NB4 (cell line): ENCODE results near the gene PVALEF.

ENCODE experiments used
- DNase-seq: peaks from one replicate; pipeline ENCODE4 v3.0.0; 2010; ENCODE audit warnings: low read depth
- H3K4me3 ChIP-seq: one replicate; pipeline ENCODE4 v1.5.1; 2011; ENCODE audit warnings: mild to moderate bottlenecking, low read depth, low read length, moderate library complexity
- MYC ChIP-seq: IDR thresholded peaks from 2 replicates; pipeline ENCODE4 v1.6.1; 2011; ENCODE audit warnings: low read depth, low read length
- POLR2A ChIP-seq: IDR thresholded peaks from 2 replicates; pipeline ENCODE4 v1.6.1; 2011; ENCODE audit warnings: mild to moderate bottlenecking; ENCODE audit not compliant: insufficient read length; ENCODE audit errors: extremely low read depth
- TF ChIP-seq, protein P1 (sequence below): IDR thresholded peaks from 2 replicates; pipeline ENCODE4 v1.6.1; 2011; ENCODE audit warnings: low read depth, low read length
- TF ChIP-seq, protein P2 (sequence below): IDR thresholded peaks from one replicate; pipeline ENCODE4 v1.5.1; 2012; ENCODE audit warnings: low read depth, low read length

PVALEF gene

DNA sequence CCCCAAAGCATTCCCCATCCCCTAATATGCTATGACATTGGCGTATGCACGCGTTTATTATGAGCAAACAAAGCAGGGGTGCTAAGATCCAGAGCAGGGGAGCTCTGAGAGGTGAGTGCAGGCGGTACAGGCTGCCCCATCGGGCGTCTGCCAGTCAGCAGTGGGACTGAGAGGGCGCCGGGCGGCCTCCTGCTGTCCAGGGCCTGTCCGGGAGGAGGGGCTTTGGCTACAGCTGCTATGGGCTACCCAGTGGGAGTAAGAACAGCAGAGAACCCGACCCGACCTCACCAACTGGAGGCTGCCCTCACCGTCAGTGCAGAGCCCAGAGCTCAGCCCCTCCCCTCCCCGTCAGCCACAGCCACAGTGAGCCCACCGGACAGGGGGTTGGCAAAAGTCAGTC, 19.2 kb downstream of the PVALEF start:
- no peak for DNase-seq

DNA sequence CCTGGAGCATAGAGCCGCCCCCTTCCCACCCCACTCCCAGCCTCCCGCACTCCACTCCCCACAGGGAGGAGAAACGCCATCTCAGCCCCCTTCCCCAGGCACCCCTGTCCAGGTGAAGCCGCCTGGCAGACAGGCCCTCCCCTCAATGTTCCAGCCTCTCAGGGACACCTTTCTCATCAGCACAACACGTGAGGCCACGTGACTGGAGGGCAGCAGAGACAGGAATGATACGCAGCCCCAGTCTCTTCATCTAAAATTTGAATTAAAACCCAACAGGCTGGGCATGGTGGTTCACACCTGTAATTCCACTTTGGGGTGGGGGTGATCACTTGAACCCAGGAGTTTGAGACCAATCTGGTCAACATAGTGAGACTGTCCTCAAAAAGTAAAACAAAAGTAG, 20.9 kb downstream of the PVALEF start:
- TF ChIP-seq, protein P1, sequence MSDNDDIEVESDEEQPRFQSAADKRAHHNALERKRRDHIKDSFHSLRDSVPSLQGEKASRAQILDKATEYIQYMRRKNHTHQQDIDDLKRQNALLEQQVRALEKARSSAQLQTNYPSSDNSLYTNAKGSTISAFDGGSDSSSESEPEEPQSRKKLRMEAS = no peak
- no peak for DNase-seq
- H3K4me3 ChIP-seq = no peak overlapping the region

More for the DNA sequence above, 19.2 kb downstream of the PVALEF start:
- no peak overlapping the region for H3K4me3 ChIP-seq
- TF ChIP-seq MYC (no peak), POLR2A (no peak)
- TF ChIP-seq, protein P1 = no peak
- TF ChIP-seq, protein P2, sequence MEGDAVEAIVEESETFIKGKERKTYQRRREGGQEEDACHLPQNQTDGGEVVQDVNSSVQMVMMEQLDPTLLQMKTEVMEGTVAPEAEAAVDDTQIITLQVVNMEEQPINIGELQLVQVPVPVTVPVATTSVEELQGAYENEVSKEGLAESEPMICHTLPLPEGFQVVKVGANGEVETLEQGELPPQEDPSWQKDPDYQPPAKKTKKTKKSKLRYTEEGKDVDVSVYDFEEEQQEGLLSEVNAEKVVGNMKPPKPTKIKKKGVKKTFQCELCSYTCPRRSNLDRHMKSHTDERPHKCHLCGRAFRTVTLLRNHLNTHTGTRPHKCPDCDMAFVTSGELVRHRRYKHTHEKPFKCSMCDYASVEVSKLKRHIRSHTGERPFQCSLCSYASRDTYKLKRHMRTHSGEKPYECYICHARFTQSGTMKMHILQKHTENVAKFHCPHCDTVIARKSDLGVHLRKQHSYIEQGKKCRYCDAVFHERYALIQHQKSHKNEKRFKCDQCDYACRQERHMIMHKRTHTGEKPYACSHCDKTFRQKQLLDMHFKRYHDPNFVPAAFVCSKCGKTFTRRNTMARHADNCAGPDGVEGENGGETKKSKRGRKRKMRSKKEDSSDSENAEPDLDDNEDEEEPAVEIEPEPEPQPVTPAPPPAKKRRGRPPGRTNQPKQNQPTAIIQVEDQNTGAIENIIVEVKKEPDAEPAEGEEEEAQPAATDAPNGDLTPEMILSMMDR = no peak

DNA sequence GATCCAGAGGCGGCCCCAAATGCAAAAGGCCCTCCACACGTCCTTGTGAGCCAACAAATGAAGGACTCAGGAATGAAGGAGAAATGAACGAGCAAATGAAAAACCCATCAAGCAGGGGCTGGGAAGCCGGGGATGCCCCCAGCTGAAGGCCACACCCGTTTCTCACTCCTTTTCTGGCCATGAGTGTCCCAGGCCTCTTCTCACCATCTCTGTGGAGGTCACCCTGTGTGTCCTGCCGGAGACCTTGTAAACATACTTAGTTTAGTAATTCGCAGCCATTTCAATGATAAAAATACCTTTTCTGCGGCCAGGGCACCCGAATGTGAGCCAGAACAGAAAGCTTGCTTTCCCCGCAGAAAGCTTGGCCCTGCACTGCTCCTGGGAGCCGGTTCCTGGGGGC, 21.8 kb downstream of the PVALEF start:
- TF ChIP-seq, protein P2 = no peak
- TF ChIP-seq, protein P1 = no peak
- TF ChIP-seq POLR2A (no peak), MYC (no peak)
- no peak overlapping the region for H3K4me3 ChIP-seq
- DNase-seq = no peak

DNA sequence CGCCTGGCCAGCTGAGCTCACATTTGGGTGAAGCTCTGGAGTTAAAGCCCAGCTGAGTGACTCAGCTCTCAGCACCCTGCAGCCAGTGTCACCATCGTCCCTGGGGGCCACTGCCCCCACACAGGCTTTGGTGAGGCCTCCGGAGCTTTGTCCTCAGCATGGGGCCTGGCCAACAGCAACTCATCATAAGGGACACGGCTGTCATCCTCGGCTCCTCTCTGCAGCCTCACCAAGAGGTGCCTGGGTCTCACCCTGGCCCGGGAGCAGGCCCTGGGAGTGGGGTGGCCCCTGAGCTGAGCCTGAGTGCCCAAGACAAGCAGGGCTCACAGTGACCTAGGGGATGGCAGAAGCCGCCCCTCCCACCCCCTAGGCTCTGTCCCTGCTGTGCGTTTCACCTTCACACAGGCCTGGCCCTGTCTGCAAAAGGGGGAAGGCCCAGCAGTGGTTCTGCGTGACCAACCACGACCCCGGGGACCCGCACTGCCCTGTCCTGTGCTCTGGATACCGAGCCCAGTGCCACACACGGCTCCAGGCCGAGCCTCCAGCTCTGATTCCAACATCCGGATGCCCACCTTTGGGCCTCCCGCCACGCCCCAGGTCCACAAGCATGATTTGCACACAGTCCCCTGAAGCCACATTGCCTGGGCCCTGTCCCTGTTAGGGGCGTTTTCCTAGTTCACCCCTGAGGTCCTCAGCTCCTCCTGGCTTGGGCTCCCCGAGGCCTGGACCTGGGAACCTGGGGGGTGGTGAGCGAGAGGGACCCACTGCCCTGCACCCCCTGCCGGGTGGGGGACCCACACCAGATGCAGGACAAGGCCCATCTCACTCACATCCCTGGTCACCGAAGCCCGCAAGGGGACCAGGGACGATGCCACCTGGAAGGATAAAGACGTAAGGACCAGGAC, 22.5 kb downstream of the PVALEF start:
- TF ChIP-seq, protein P2 = no peak
- peak; percentile 38; the same call in 1 of the 2 replicates for TF ChIP-seq MYC
- peak; percentile 88 for DNase-seq
- H3K4me3 ChIP-seq = no peak overlapping the region

DNA sequence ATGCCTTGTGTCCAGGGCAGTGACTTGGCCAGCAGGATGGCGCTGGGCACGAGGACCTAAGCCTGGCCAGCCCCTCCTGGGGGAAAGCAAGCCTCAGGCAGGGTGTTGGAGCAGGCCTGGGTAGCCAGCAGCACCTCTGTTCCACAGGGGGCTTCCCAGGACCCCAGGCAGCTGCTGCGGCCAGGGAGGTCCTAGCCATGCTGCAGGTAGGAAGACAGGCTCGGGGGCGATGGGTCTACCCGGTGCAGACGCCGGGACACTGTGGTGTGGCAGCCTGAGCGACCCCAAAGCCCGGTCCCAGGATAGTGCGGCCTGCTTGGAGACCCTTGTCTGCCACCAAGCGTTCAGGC, 23.2 kb downstream of the PVALEF start:
- TF ChIP-seq MYC = no peak
- no peak for TF ChIP-seq POLR2A
- TF ChIP-seq, protein P2 = no peak
- TF ChIP-seq, protein P1 = no peak
- no peak overlapping the region for H3K4me3 ChIP-seq
- DNase-seq = no peak

DNA sequence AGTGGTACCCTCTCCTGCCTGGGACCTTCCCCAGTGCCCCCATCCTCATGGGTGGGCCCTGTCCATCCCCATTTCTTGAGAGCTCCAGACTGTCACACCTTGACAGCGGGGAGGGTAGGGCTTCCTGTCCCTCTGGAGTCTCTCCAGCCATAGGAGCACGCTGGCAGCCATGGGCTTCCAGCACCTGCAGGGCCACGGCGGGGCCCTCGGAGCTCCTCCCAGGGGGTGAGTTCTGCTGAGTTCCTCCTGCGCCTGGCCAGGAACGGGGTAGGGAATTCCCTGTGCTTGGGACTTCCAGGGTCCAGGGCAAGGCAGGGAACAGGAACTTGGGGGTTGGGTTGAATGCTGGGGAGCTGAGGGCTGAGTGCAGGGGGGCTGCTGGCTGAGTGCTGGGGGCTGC, 23.7 kb downstream of the PVALEF start:
- TF ChIP-seq, protein P1 = no peak
- TF ChIP-seq POLR2A (no peak), MYC (no peak)
- TF ChIP-seq, protein P2 = no peak
- no peak for DNase-seq
- H3K4me3 ChIP-seq = no peak overlapping the region
